ENCODE data around the gene HMG20A. TPM values are rescaled to one million over a fixed set of nuclear protein-coding genes. Genes with fewer than 3 reads are reported as not detected.

HMG20A gene
- total RNA-seq, 6 donors from 2014 or later: 33.1 to 155 (median 39.3) TPM

GRCh38 chr15:77395013-77395774, 25.5 kb upstream of the HMG20A start:
- WGBS, 2 donors: 93 to 96% methylated on average over 3 of the region's 3 CpGs
- ATAC-seq (ENCODE audit: low FRiP score in 2 of 2): no peak
- H3K27me3 ChIP-seq: no peaks in the 10 kb centered on the region
- H3K9me3 ChIP-seq: peaks cover 11 to 27% (median 19%) of the 10 kb centered on the region in 4 donors
- H3K4me3 ChIP-seq: no peak overlapping the region
- H3K36me3 ChIP-seq: no peaks in the 10 kb centered on the region
- no peak for TF ChIP-seq EP300 (IDR thresholded peaks at IDR 0.05)
- TF ChIP-seq, protein P1, sequence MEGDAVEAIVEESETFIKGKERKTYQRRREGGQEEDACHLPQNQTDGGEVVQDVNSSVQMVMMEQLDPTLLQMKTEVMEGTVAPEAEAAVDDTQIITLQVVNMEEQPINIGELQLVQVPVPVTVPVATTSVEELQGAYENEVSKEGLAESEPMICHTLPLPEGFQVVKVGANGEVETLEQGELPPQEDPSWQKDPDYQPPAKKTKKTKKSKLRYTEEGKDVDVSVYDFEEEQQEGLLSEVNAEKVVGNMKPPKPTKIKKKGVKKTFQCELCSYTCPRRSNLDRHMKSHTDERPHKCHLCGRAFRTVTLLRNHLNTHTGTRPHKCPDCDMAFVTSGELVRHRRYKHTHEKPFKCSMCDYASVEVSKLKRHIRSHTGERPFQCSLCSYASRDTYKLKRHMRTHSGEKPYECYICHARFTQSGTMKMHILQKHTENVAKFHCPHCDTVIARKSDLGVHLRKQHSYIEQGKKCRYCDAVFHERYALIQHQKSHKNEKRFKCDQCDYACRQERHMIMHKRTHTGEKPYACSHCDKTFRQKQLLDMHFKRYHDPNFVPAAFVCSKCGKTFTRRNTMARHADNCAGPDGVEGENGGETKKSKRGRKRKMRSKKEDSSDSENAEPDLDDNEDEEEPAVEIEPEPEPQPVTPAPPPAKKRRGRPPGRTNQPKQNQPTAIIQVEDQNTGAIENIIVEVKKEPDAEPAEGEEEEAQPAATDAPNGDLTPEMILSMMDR (IDR thresholded peaks at IDR 0.05): no peak
- no peak for TF ChIP-seq POLR2A (IDR thresholded peaks at IDR 0.05)
- TF ChIP-seq POLR2AphosphoS5 (IDR thresholded peaks at IDR 0.05): no peak
- no peak for DNase-seq
- H3K27ac ChIP-seq: no peak overlapping the region
- H3K4me1 ChIP-seq: peaks cover 0 to 15% (median 7%) of the 10 kb centered on the region in 4 donors

DNA sequence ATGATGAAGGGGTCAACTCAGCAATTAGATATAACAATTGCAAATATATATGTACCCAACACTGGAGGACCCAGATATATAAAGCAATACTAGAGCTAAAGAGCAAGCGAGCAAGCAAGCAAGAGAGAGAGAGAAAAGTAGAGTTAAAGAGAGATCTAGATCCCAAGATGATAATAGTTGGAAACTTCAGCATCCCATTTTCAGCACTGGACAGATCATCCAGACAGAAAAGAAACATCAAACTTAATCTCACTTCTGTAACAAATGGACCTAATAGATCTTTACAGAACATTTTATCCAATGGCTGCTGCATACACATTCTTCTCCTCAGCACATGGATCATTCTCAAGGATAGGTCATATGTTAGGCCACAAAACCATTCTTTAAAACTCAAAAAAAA, 24.0 kb upstream of the HMG20A start:
- Histone ChIP-seq H3K36me3 (no peaks in the 10 kb centered on the region), H3K27ac (no peak overlapping the region), H3K4me1 (peaks cover 0 to 4% (median under 1%) of the 10 kb centered on the region in 4 donors), H3K4me3 (no peak overlapping the region), H3K9me3 (peaks cover 11 to 27% (median 19%) of the 10 kb centered on the region in 4 donors), H3K27me3 (no peaks in the 10 kb centered on the region)
- DNase-seq (no peak), ATAC-seq (ENCODE audit: low FRiP score in 2 of 2) (no peak)
- TF ChIP-seq POLR2AphosphoS5 (IDR thresholded peaks at IDR 0.05): no peak
- TF ChIP-seq EP300 (IDR thresholded peaks at IDR 0.05): no peak
- TF ChIP-seq POLR2A (IDR thresholded peaks at IDR 0.05): no peak
- TF ChIP-seq, protein P1 (IDR thresholded peaks at IDR 0.05): no peak
- 96 to 100% methylated on average over 1 of the region's 1 CpG for WGBS, 2 donors

GRCh38 chr15:77398927-77399326, 21.8 kb upstream of the HMG20A start:
- ATAC-seq (ENCODE audit: low FRiP score in 2 of 2) (no peak), DNase-seq (no peak)
- peaks cover 0 to 11% (median 2%) of the 10 kb centered on the region in 4 donors for H3K4me1 ChIP-seq
- H3K27ac ChIP-seq: no peak overlapping the region
- no peaks in the 10 kb centered on the region for H3K36me3 ChIP-seq
- no peak overlapping the region for H3K4me3 ChIP-seq
- H3K9me3 ChIP-seq: peaks cover 11 to 27% (median 19%) of the 10 kb centered on the region in 4 donors
- WGBS, 2 donors: 97 to 98% methylated on average over 1 of the region's 1 CpG
- TF ChIP-seq, protein P1 (IDR thresholded peaks at IDR 0.05): no peak
- TF ChIP-seq POLR2A (IDR thresholded peaks at IDR 0.05) (no peak), EP300 (IDR thresholded peaks at IDR 0.05) (no peak), POLR2AphosphoS5 (IDR thresholded peaks at IDR 0.05) (no peak)
- no peaks in the 10 kb centered on the region for H3K27me3 ChIP-seq

DNA sequence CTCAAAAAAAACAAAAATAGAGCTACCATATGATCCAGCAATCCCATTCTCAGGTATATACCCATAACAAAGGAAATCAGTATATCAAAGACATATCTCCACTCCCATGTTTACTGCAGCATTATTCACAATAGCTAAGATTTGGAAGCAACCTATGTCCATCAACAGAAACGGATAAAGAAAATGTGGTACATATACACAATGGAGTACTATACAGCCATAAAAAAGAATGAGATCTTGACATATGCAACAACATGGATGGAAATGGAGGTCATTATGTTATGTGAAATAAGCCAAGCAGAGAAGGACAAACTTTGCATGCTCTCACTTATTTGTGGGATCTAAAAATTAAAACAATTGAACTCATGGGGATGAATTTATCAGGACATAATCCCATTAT, 20.4 kb upstream of the HMG20A start:
- 96 to 97% methylated on average over 1 of the region's 1 CpG for WGBS, 2 donors
- Histone ChIP-seq H3K27me3 (no peaks in the 10 kb centered on the region), H3K4me3 (no peak overlapping the region), H3K27ac (no peak overlapping the region), H3K36me3 (no peaks in the 10 kb centered on the region), H3K4me1 (peaks cover 0 to 11% (median 2%) of the 10 kb centered on the region in 4 donors), H3K9me3 (peaks cover 11 to 23% (median 16%) of the 10 kb centered on the region in 4 donors)
- DNase-seq (no peak), ATAC-seq (ENCODE audit: low FRiP score in 2 of 2) (no peak)
- TF ChIP-seq EP300 (IDR thresholded peaks at IDR 0.05): no peak
- TF ChIP-seq POLR2A (IDR thresholded peaks at IDR 0.05): no peak
- TF ChIP-seq POLR2AphosphoS5 (IDR thresholded peaks at IDR 0.05): no peak
- TF ChIP-seq, protein P1 (IDR thresholded peaks at IDR 0.05): no peak
